BLaER1 (cell line): ENCODE measurements around the gene HSPA9.

Experiments
- H3K27ac ChIP-seq: shearing (Covaris generic); formaldehyde crosslinking; 2 replicates; pipeline ENCODE4 v1.8.1; 2022
- H3K27me3 ChIP-seq: shearing (Covaris generic); formaldehyde crosslinking; 2 replicates; pipeline ENCODE4 v1.8.1; 2022
- H3K36me3 ChIP-seq: shearing (Covaris generic); formaldehyde crosslinking; 2 replicates; pipeline ENCODE4 v1.8.1; 2022
- H3K4me1 ChIP-seq: shearing (Covaris generic); formaldehyde crosslinking; 2 replicates; pipeline ENCODE4 v1.8.1; 2022
- H3K4me2 ChIP-seq: shearing (Covaris generic); formaldehyde crosslinking; 2 replicates; pipeline ENCODE4 v1.8.1; 2022
- H3K4me3 ChIP-seq: shearing (Covaris generic); formaldehyde crosslinking; 2 replicates; pipeline ENCODE4 v1.8.1; 2022
- H3K9ac ChIP-seq: shearing (Covaris generic); formaldehyde crosslinking; 2 replicates; pipeline ENCODE4 v1.8.1; 2022
- H3K9me3 ChIP-seq: shearing (Covaris generic); formaldehyde crosslinking; 2 replicates; pipeline ENCODE4 v1.8.1; 2022
- H4K20me1 ChIP-seq: shearing (Covaris generic); formaldehyde crosslinking; 2 replicates; pipeline ENCODE4 v1.8.1; 2022
- Cebpa-rat ChIP-seq: shearing (Covaris generic); IDR thresholded peaks from 2 replicates; pipeline ENCODE4 v1.8.1; 2022

Gene HSPA9

DNA sequence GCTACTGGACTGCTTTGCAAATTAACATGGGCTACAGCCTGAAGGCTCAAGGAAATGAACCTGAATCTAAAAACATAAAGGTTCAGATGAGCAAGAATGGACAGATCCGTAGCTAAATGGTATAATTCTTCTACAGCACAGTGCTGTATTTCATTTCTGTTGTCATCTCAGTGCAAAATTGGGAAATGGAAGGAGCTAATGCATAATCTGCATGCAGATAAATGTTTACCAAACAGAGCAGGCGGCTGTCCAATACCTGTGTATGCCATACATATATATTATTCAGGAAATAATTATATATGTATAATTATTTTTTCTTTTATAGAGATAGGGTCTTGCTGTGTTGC lies 4.3 kb upstream of the HSPA9 start:
- Histone ChIP-seq H3K36me3 (no peaks in the 10 kb centered on the region), H3K9ac (no peak overlapping the region), H3K27me3 (no peaks in the 10 kb centered on the region), H3K4me2 (no peak overlapping the region), H3K4me1 (peaks cover 11% of the 10 kb centered on the region), H4K20me1 (peaks cover 6% of the 10 kb centered on the region), H3K4me3 (no peak overlapping the region), H3K27ac (no peak overlapping the region), H3K9me3 (no peaks in the 10 kb centered on the region)
- TF ChIP-seq Cebpa-rat, result no peak

DNA sequence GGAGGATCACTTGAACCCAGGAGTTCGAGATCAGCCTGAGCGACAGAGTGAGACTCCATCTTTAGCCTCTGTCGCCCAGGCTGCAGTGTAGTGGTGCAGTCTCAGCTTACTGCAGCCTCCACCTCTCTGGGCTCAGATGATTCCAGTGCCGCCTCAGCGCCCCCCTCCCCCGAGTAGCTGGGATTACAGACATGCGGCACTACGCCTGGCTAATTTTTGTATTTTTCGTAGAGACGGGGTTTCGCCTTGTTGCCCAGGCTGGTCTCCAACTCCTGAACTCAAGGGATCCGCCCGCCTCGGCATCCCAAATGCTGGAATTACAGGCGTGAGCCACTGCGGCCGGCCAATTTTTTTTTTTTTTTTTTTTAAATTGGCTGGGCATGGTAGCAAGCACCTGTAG lies 2.3 kb upstream of the HSPA9 start:
- Histone ChIP-seq H3K4me3 (no peak overlapping the region), H3K9ac (no peak overlapping the region), H3K27ac (no peak overlapping the region), H3K9me3 (no peaks in the 10 kb centered on the region), H3K36me3 (peaks cover 13% of the 10 kb centered on the region), H4K20me1 (peaks cover 27% of the 10 kb centered on the region), H3K27me3 (no peaks in the 10 kb centered on the region), H3K4me2 (no peak overlapping the region), H3K4me1 (peaks cover 23% of the 10 kb centered on the region)
- no peak for TF ChIP-seq Cebpa-rat

DNA sequence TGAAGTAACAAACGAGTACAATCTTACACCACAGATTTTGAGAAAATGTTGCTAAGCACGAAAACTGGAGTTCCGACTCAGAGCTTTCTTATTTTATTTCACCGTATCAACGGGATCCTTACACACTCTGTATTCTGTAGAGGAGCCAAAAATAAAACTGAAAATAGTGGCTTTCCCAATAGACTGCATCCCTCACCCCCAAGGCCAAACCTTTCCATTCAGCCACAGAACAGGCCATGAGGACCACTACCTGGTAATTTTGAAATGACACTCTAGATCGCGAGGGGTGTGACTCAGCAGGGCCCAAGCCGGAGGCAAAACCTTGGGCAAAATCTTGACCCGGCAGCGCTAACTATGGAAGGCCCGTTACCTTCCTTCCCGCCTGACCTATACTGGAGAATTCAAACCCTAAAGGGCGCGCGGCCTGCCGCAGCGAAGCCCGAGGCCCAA lies 432 bp downstream of the HSPA9 start:
- Histone ChIP-seq H3K9ac (peak overlapping the region; percentile 99), H3K9me3 (no peaks in the 10 kb centered on the region), H3K27ac (peak overlapping the region; percentile 100), H3K4me2 (peak overlapping the region; percentile 91), H3K4me1 (peaks cover 23% of the 10 kb centered on the region), H3K36me3 (peaks cover 40% of the 10 kb centered on the region), H3K4me3 (peak overlapping the region; percentile 91), H4K20me1 (peaks cover 54% of the 10 kb centered on the region), H3K27me3 (no peaks in the 10 kb centered on the region)
- TF ChIP-seq Cebpa-rat, result no peak

DNA sequence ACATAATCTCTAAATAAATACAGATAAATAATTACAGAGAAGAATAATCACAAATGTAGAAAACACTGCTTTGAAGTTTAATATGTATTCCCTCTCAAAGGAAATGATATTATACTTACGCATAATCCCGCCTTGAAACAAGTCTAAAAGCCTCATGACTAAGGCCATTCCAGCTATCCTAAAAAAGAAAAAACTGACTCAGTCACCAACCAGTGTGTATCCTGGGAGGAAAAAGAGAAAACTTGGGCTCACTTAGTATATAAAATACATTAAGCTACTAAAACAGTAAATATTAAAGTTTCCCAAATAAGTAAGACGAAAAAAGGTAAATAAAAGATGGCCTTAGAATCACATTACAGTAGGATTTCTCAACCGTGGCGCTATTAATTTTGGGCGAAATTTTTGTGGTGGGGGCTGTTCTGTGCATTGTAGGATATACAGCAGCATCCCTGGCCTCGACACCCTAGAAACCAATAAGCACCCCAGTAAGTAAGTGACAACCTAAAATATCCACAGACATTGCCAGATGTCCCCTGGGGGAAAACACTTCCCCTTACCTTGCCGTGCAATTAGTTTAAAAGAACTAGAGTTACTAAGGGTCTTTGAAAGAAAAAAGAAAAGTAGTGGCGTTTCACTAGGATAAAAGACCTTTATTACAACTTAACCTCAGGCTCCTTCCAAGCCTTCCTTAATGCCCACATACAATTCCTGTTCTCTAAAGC lies 1.1 kb downstream of the HSPA9 start:
- no peak for TF ChIP-seq Cebpa-rat

DNA sequence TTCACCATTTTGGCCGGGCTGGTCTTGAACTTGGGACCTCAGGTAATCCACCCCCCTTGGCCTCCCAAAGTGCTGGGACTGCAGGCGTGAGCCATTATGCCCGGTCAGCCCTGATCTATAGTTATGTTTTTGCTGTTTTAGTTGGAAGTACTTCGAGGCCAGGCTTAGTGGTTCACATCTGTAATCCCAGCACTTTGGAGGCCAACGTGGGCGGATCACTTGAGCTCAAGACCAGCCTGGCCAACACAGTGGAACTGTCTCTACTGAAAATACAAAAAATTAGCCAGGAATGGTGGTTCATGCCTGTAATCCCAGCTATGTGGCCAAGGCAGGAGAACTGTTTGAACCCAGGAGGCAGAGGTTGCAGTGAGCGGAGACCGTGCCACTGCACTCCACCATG lies 2.0 kb downstream of the HSPA9 start:
- Histone ChIP-seq H3K27me3 (no peaks in the 10 kb centered on the region), H3K4me2 (peak overlapping the region; percentile 91), H3K9ac (no peak overlapping the region; the same call in 1 of the 2 replicates), H3K27ac (no peak overlapping the region), H3K36me3 (peaks cover 55% of the 10 kb centered on the region), H3K4me3 (peak overlapping the region; percentile 91; the same call in 1 of the 2 replicates), H4K20me1 (peaks cover 69% of the 10 kb centered on the region), H3K4me1 (peaks cover 30% of the 10 kb centered on the region), H3K9me3 (no peaks in the 10 kb centered on the region)
- TF ChIP-seq Cebpa-rat, result no peak

More for the DNA sequence above, 1.1 kb downstream of the HSPA9 start:
- peaks cover 60% of the 10 kb centered on the region for H4K20me1 ChIP-seq
- H3K27ac ChIP-seq, result peak overlapping the region; percentile 100
- H3K27me3 ChIP-seq, result no peaks in the 10 kb centered on the region
- peaks cover 47% of the 10 kb centered on the region for H3K36me3 ChIP-seq
- peaks cover 23% of the 10 kb centered on the region for H3K4me1 ChIP-seq
- peak overlapping the region; percentile 91 for H3K4me2 ChIP-seq
- peak overlapping the region; percentile 91 for H3K4me3 ChIP-seq
- H3K9me3 ChIP-seq, result no peaks in the 10 kb centered on the region
- peak overlapping the region; percentile 99 for H3K9ac ChIP-seq

DNA sequence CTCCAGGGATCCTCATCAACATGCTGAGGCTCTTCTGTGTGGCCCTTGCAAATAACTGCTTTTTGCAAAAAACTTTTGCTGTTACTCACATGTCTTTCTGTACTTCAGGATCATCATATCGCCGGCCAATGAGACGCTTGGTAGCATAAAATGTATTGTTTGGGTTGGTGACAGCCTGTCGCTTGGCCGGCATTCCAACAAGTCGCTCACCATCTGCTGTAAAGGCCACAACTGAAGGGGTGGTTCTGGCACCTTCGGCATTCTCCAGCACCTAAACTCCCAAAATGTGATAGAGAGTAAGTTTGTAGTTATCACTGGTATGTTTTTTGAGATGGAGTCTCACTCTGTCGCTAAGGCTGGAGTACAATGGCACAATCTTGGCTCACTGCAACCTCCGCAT lies 4.3 kb downstream of the HSPA9 start:
- Histone ChIP-seq H3K27me3 (no peaks in the 10 kb centered on the region), H3K4me2 (no peak overlapping the region), H3K36me3 (peaks cover 79% of the 10 kb centered on the region), H3K9ac (no peak overlapping the region), H3K4me3 (no peak overlapping the region), H3K27ac (no peak overlapping the region), H3K9me3 (no peaks in the 10 kb centered on the region), H3K4me1 (peaks cover 25% of the 10 kb centered on the region), H4K20me1 (peaks cover 93% of the 10 kb centered on the region)
- no peak for TF ChIP-seq Cebpa-rat

DNA sequence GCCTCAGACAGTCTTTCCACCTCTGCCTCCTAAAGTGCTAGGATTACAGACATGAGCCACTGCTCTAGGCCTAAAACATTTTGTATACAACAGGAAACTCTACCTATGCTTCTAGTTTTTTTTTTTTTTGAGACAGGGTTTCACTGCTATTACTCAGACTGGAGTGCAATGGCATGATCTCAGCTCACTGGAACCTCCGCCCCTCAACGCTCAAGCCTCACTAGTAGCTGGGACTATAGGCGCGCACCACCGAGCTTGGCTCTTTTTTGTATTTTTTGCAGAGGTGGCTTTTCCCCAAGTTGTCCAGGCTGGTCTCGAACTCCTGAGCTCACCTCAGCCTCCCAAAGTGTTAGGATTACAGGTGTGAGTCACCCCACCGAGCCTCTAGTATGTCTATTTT lies 5.4 kb downstream of the HSPA9 start:
- Histone ChIP-seq H3K9me3 (no peaks in the 10 kb centered on the region), H3K4me1 (peaks cover 25% of the 10 kb centered on the region), H3K27me3 (no peaks in the 10 kb centered on the region), H3K4me3 (no peak overlapping the region), H3K36me3 (peaks cover 90% of the 10 kb centered on the region), H3K4me2 (no peak overlapping the region), H4K20me1 (peaks cover 100% of the 10 kb centered on the region), H3K27ac (no peak overlapping the region), H3K9ac (no peak overlapping the region)
- no peak for TF ChIP-seq Cebpa-rat

DNA sequence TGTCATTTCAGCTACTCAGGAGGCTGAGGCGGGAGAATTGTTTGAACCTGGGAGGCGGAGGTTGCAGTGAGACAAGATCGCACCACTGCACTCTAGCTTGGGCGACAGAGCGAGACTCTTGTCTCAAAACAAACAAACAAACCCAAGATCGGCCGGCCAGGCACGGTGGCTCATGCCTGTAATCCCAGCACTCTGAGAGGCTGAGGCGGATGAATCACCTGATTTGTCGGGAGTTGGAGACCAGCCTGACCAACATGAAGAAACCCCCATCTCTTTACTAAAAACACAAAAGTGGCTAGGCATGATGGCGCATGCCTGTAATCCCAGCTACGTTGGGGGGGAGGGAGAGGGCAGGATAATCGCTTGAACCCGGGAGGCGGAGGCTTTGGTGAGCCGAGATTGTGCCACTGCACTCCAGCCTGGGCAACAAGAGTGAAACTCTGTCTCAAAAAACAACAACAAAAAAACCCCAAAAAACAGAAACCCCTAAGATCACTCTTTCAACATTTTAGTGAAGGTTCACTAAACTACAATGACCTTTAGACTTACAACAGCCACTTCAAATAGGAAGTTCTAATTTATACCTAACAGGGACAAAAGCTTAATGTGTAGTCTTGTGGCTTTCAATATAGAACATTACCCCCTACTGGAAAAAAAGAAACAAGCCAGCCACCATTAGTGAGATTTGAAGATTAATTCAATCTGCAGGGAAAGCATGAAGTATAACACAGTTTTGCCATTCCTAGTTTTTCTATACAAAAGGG lies 7.0 kb downstream of the HSPA9 start:
- peaks cover 100% of the 10 kb centered on the region for H3K36me3 ChIP-seq
- H3K9me3 ChIP-seq, result no peaks in the 10 kb centered on the region
- no peaks in the 10 kb centered on the region for H3K27me3 ChIP-seq
- peaks cover 100% of the 10 kb centered on the region for H4K20me1 ChIP-seq
- H3K9ac ChIP-seq, result no peak overlapping the region
- H3K4me2 ChIP-seq, result no peak overlapping the region
- H3K27ac ChIP-seq, result peak overlapping the region; percentile 6; the same call in 1 of the 2 replicates
- H3K4me1 ChIP-seq, result peaks cover 13% of the 10 kb centered on the region; the same call in 1 of the 2 replicates
- no peak for TF ChIP-seq Cebpa-rat
- no peak overlapping the region for H3K4me3 ChIP-seq

DNA sequence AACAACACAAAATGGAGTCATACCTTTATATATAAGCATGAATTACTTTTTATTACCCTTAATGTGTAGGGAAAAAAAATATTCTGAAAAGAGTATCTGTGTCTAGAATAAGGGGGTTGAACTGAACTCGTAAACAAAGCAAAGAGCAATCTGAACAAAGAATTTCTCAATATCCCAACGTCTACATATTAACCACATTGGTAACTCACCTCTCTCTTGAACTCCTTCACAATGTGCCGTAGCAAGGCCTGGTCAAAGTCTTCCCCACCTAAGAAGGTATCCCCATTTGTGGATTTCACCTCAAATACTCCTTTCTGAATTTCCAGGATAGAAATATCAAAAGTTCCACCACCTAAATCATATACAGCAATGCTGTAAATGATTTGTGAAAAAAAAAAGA lies 8.4 kb downstream of the HSPA9 start:
- Histone ChIP-seq H3K4me2 (no peak overlapping the region), H3K4me3 (no peak overlapping the region), H3K27me3 (no peaks in the 10 kb centered on the region), H3K4me1 (peaks cover 12% of the 10 kb centered on the region; the same call in 1 of the 2 replicates), H3K9me3 (no peaks in the 10 kb centered on the region), H3K36me3 (peaks cover 97% of the 10 kb centered on the region), H3K9ac (no peak overlapping the region), H3K27ac (no peak overlapping the region), H4K20me1 (peaks cover 98% of the 10 kb centered on the region)
- TF ChIP-seq Cebpa-rat, result no peak

DNA sequence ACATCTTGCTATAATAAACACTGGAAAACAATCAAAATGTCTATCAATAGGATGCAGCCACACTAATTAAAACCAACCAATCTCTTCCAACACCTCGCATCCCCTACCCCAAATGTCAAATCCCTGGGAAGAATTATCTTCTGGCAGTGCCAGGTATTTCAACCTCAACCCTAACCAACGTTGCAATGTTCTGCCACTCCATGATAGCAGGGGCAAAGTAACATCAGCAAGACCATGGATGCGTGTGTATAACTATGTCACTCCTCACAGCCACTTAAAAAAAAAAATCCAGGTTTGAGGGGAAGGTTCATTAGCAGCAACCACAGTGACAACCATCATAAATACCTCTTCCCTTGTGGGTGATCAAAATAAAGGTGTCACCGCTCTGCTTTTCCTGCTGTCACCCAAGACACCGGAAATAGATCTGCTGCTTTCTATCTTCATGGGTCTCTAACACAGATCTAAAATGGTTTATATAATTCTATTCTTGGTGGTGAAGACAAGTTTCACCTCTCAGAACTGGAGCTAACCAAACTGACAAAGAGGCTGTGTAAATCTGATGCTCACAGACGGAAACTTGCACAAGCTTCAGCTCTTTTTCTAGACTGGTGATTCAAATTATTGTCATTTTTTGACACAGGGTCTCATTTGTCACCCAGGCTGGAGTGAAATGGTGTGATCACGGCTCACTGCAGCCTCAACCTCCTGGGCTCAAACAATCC lies 9.9 kb downstream of the HSPA9 start:
- H3K36me3 ChIP-seq, result peaks cover 97% of the 10 kb centered on the region
- TF ChIP-seq Cebpa-rat, result no peak
- H3K27me3 ChIP-seq, result no peaks in the 10 kb centered on the region
- H3K9ac ChIP-seq, result no peak overlapping the region
- no peaks in the 10 kb centered on the region for H3K9me3 ChIP-seq
- H3K27ac ChIP-seq, result no peak overlapping the region
- peaks cover 12% of the 10 kb centered on the region; the same call in 1 of the 2 replicates for H3K4me1 ChIP-seq
- H3K4me2 ChIP-seq, result no peak overlapping the region
- no peak overlapping the region for H3K4me3 ChIP-seq
- H4K20me1 ChIP-seq, result peaks cover 98% of the 10 kb centered on the region
